Left lung (tissue), 10 donors: ENCODE results near the gene MBOAT2. TPM values are rescaled to one million over a fixed set of nuclear protein-coding genes. Genes with fewer than 3 reads are reported as not detected.
A peak's percentile ranks its signal among the peaks of the same experiment; 100 is the strongest.

Source experiments
- ATAC-seq: fragments of 200-7000 bp; cut with Tn5 transposase; one replicate; pipeline ENCODE4 v1.9.1; 2020; ENCODE audit warnings: moderate library complexity
- DNase-seq, 4 donors: peaks; one replicate each; pipeline ENCODE4 v3.0.0-alpha.2; 2013 to 2020
- H3K27ac ChIP-seq, 2 donors: fragments of 200-600 bp; sonication (generic) in 1 of 2; one replicate each; pipeline versions ENCODE4 v1.5.0 to v1.8.0; 2020 to 2021
- H3K27me3 ChIP-seq, 2 donors: fragments of 200-600 bp; sonication (generic) in 1 of 2; one replicate each; pipeline versions ENCODE4 v1.5.0 to v1.8.0; 2020 to 2021
- H3K36me3 ChIP-seq, 2 donors: fragments of 200-600 bp; sonication (generic) in 1 of 2; one replicate each; pipeline versions ENCODE4 v1.5.0 to v1.8.0; 2020 to 2021
- H3K4me1 ChIP-seq, 2 donors: fragments of 200-600 bp; one replicate each; pipeline ENCODE4 v1.8.0; 2021
- H3K4me3 ChIP-seq, 2 donors: fragments of 200-600 bp; sonication (generic) in 1 of 2; one replicate each; pipeline versions ENCODE4 v1.5.0 to v1.8.0; 2020 to 2021; ENCODE audit warnings: mild to moderate bottlenecking in 1 of 2
- H3K9me3 ChIP-seq, 2 donors: fragments of 200-600 bp; sonication (generic) in 1 of 2; one replicate each; pipeline versions ENCODE4 v1.5.0 to v1.8.0; 2020 to 2021
- intact Hi-C, 2 donors: fragments of 100-400 bp; cut with DNase I; formaldehyde crosslinking; loops; one replicate each; pipeline versions ENCODE4 v1.11.2 to v1.14.2; 2022
- polyA plus RNA-seq, 6 donors: library from polyadenylated mRNA; unstranded; fragments of 120-200 nt; gene quantifications; one replicate each; pipeline ENCODE4 v1.2.1, GENCODE V29; 2013; ENCODE audit not compliant: insufficient read length in 6 of 6
- total RNA-seq, 2 donors: library from RNA; stranded (reverse); fragmentation: NEBNext Ultra II Directional; extraction: Animal tissue kit (Norgen Biotek cat#: 25700); gene quantifications; one replicate each; pipeline ENCODE4 v1.2.1, GENCODE V29; 2021
- TF ChIP-seq, protein P1 (sequence below), 2 donors: fragments of 200-600 bp; sonication (generic) in 1 of 2; IDR thresholded peaks; one replicate each; pipeline versions ENCODE4 v1.5.0 to v1.8.0; 2021; ENCODE audit warnings: antibody characterized with exemption in 2 of 2
- donor health status: DM: no; HTN: yes; CAD: no.
- donor health status: DM: no; HTN: no; CAD: no.

MBOAT2 gene
- total and polyA plus RNA-seq, 8 donors, result 32.7 to 85.5 (median 62.9) TPM

DNA sequence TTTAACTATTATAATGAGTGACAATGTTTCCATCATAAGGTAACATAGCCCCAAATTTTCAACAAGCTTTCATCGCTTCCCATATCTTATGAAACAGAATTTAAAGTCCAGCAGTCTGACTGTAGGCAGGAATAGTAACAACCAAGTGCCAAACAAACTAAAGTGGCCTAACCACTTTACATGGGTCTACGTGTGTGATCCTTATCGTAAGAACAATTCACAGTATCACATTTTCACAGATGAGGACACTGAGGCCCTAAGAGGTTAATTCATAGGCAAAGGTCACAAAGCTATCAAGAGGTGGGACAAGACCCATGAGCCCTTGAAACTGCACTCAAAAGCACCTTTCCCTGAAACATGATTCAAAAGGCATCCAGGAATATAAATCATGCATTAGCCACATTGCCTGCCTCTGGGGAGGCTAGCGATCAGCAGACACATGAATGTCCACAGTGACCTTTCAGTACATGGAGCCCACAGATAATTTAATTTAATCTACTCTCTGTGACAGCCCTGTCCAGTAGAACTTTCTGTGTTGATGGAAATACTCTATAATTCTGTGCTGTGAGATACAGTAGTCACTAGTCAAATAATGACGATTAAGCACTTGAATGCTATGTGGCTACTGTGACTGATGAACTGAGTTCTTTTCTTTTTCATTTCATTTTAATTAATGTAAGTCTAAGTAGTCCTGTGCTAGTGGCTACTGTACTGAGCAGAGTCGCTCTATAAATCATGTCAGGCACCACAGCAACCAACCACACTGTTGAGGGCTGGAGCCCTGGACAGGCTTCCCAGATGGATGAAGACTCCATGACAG, 196.4 kb downstream of the MBOAT2 start:
- intact Hi-C loops, result no loop called here
- H3K4me1 ChIP-seq, result peaks cover 0 to 14% of the 10 kb centered on the region in 2 donors
- H3K4me3 ChIP-seq, result no peak overlapping the region
- peak overlapping the region in 1 of 2 donors; percentile 47 for H3K27ac ChIP-seq
- ATAC-seq (peak; percentile 80), DNase-seq (no peak)
- no peaks in the 10 kb centered on the region for H3K9me3 ChIP-seq
- no peaks in the 10 kb centered on the region for H3K27me3 ChIP-seq
- H3K36me3 ChIP-seq, result peaks cover 3 to 88% of the 10 kb centered on the region in 2 donors
- TF ChIP-seq, protein P1, sequence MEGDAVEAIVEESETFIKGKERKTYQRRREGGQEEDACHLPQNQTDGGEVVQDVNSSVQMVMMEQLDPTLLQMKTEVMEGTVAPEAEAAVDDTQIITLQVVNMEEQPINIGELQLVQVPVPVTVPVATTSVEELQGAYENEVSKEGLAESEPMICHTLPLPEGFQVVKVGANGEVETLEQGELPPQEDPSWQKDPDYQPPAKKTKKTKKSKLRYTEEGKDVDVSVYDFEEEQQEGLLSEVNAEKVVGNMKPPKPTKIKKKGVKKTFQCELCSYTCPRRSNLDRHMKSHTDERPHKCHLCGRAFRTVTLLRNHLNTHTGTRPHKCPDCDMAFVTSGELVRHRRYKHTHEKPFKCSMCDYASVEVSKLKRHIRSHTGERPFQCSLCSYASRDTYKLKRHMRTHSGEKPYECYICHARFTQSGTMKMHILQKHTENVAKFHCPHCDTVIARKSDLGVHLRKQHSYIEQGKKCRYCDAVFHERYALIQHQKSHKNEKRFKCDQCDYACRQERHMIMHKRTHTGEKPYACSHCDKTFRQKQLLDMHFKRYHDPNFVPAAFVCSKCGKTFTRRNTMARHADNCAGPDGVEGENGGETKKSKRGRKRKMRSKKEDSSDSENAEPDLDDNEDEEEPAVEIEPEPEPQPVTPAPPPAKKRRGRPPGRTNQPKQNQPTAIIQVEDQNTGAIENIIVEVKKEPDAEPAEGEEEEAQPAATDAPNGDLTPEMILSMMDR (IDR thresholded peaks at IDR 0.05), result no peak

DNA sequence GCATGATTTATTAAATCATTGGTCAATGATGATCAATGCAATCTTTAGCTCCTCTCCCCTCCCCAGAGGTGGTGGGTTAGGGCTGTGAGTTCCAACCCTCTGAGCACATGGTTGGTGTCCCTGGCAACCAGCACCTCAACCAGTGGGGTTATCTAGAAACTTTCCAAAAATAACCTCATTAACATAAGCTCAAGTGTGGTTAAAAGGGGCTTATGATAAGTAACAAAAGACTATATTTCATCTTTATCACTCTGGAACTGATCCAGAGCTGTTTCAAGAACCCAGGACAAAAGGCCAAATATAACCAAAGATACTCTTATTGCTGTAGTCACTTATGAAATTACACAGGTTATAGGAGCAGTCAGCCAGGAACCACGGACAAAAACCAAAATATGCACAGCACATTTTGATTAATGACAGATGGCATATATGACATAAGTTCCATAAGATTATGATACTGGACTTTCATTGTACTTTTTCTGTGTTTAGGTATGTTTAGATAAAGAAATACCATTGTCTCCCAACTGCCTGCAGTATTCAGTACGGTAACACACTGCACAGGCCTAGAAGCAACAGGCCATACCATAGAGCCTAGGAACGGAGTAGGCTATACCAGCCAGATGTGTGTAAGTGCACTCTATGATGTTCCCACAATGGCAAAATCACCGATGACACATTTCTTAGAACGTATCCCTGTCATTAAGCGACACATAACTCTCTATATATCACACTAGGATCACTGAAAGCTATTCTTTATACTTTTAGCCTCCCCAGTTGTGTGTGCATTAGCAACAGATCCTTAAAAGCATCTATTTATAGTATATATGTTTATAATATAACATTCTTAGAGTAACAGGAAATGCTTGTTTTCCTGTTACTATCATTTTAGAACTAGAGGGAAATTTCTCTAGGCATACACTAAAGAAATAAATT, 197.9 kb downstream of the MBOAT2 start:
- H3K36me3 ChIP-seq, result peaks cover 3 to 87% of the 10 kb centered on the region in 2 donors
- ATAC-seq (no peak), DNase-seq (no peak)
- no peaks in the 10 kb centered on the region for H3K27me3 ChIP-seq
- no peaks in the 10 kb centered on the region for H3K9me3 ChIP-seq
- peaks cover 0 to 14% of the 10 kb centered on the region in 2 donors for H3K4me1 ChIP-seq
- no peak overlapping the region for H3K4me3 ChIP-seq
- TF ChIP-seq, protein P1 (IDR thresholded peaks at IDR 0.05), result no peak
- intact Hi-C loops, result no loop called here
- peak overlapping the region in 1 of 2 donors; percentile 29 for H3K27ac ChIP-seq

DNA sequence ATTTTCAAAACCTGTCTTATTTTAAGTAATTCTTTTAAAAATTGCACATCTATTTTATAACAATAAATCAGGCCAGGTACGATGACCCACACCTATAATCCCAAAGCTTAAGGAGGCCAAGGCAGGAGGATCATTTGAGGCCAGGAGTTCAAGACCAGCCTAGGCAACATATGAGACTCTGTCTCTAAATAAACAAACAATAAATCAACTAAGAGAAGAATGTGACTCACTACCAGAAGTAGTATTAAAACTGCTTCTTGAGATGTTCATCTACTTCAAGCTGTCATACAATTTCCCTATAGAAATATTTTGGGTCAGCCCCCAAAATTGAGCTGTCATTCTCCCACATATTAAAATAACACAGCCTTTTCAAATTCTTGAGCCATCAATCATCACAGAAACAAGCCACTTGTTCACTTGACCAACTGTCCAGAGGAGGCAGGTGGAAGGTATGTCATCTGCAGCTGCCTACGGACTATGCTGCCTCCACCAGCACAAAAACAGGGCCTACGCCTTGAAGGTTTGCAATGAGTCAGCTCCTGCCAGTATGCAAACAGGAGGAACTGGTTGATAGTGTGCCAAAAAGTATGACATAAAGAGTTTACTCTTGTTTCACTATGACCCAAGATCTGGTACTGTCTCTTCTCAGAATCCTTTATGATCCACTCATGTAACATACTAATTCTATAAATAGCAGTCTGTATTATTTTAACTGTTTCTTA, 199.7 kb downstream of the MBOAT2 start:
- Histone ChIP-seq H3K27ac (peak overlapping the region in 1 of 2 donors; percentile 42), H3K36me3 (peaks cover 7 to 82% of the 10 kb centered on the region in 2 donors)

DNA sequence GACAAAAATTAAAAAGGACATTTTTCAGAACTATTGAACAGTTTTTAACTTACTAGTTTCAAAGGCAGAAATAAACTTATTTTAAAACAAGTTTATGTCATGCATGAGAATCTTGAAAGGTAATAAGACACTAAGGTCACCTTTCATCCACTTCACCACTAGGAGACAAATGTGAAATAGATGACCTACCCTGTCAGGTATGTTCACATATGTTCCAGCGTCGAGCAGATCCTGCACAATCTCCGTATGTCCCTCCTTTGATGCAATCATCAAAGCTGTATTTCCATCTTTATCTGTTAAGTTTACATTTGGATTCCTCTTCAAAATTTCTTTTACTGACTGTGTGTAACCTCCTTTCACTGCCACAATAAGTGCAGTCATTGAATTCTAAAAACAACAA, 200.7 kb downstream of the MBOAT2 start:
- H3K4me3 ChIP-seq, result no peak overlapping the region
- TF ChIP-seq, protein P1 (IDR thresholded peaks at IDR 0.05), result no peak
- no peaks in the 10 kb centered on the region for H3K27me3 ChIP-seq
- intact Hi-C loops, result no loop called here
- H3K4me1 ChIP-seq, result peaks cover 0 to 14% of the 10 kb centered on the region in 2 donors
- no peak overlapping the region for H3K27ac ChIP-seq
- H3K36me3 ChIP-seq, result peaks cover 7 to 74% of the 10 kb centered on the region in 2 donors
- DNase-seq (no peak), ATAC-seq (no peak)
- H3K9me3 ChIP-seq, result no peaks in the 10 kb centered on the region

More for the DNA sequence above, 199.7 kb downstream of the MBOAT2 start:
- Histone ChIP-seq H3K9me3 (no peaks in the 10 kb centered on the region), H3K4me3 (no peak overlapping the region), H3K4me1 (peaks cover 0 to 14% of the 10 kb centered on the region in 2 donors), H3K27me3 (no peaks in the 10 kb centered on the region)
- peak in 1 of 4 donors; percentile 56 for DNase-seq
- ATAC-seq, result peak; percentile 87
- TF ChIP-seq, protein P1 (IDR thresholded peaks at IDR 0.05), result no peak
- intact Hi-C loops, result no loop called here

Other genes starting within 250 kb of the MBOAT2 start
- 10 to 100 TPM; 60.5 to 62.3 TPM for gene KIDINS220, start 166.1 kb downstream of the MBOAT2 start, total RNA-seq
- gene KIDINS220, start 166.1 kb downstream of the MBOAT2 start, polyA plus RNA-seq, result 100 to 1,000 TPM in 3 of 6 donors, 10 to 100 TPM in 3; 86.8 to 113 (median 99.8) TPM
- gene ASAP2, start 203.1 kb upstream of the MBOAT2 start, total RNA-seq, result 10 to 100 TPM; 21.1 to 27.3 TPM
- gene ASAP2, start 203.1 kb upstream of the MBOAT2 start, polyA plus RNA-seq, result 10 to 100 TPM; 34.0 to 41.8 (median 37.5) TPM